PC-9 (cell line): Measurements from ENCODE around the gene CDC14B. TPM values are rescaled to one million over a fixed set of nuclear protein-coding genes. Genes with fewer than 3 reads are reported as not detected.

Experiments used
- Bru-seq: library from RNA; stranded (reverse); fragments of 400-500 nt; gene quantifications from one replicate; lab custom pipeline; 2021; lab: Mats Ljungman, UMichigan
- BruChase-seq, 2 experiments: library from RNA; stranded (reverse); fragments of 400-500 nt; gene quantifications; one replicate each; lab custom pipeline; 2021; lab: Mats Ljungman, UMichigan
- BruUV-seq: library from RNA; stranded (reverse); fragments of 400-500 nt; replicated peaks from 2 replicates; lab custom pipeline; 2021; lab: Mats Ljungman, UMichigan
- CTCF ChIA-PET: fragments of 300-600 bp; sonication (Branson Sonifier 250); formaldehyde crosslinking; loops from one replicate; lab custom pipeline; 2022; ENCODE audit warnings: antibody characterized with exemption; lab: Charles Lee
- POLR2A ChIA-PET: fragments of 300-600 bp; sonication (Branson Sonifier 250); formaldehyde crosslinking; loops from one replicate; lab custom pipeline; 2022; ENCODE audit warnings: antibody characterized with exemption; ENCODE audit not compliant: unreplicated experiment; lab: Charles Lee
- DNase-seq, 2 experiments: peaks; one replicate each; pipeline versions ENCODE4 v3.0.0 to v3.0.0-alpha.2; 2015 to 2022; ENCODE audit warnings: mixed read lengths in 1 of 2
- H2AFZ ChIP-seq: fragments of 200-600 bp; sonication (generic); 2 replicates; pipeline ENCODE4 v1.8.1; 2017; ENCODE audit warnings: antibody characterized with exemption
- H3F3A ChIP-seq: fragments of 200-600 bp; sonication (generic); 2 replicates; pipeline ENCODE4 v1.8.1; 2017; ENCODE audit warnings: antibody characterized with exemption, mild to moderate bottlenecking, low read depth; ENCODE audit not compliant: insufficient read depth
- H3K27ac ChIP-seq: fragments of 200-600 bp; sonication (generic); 2 replicates; pipeline ENCODE4 v1.6.1; 2016; ENCODE audit warnings: mixed run types
- H3K27me3 ChIP-seq: fragments of 200-600 bp; sonication (generic); 2 replicates; pipeline ENCODE4 v1.6.1; 2016; ENCODE audit warnings: low read depth, mixed run types; ENCODE audit not compliant: insufficient read depth
- H3K36me3 ChIP-seq: fragments of 200-600 bp; sonication (generic); 2 replicates; pipeline ENCODE4 v1.6.1; 2016; ENCODE audit warnings: low read depth, mixed run types
- H3K4me1 ChIP-seq: fragments of 200-600 bp; sonication (generic); replicated peaks from 2 replicates; pipeline ENCODE4 v1.6.1; 2016; ENCODE audit warnings: mixed run types; ENCODE audit not compliant: insufficient read depth
- H3K4me2 ChIP-seq: fragments of 200-600 bp; sonication (generic); 2 replicates; pipeline ENCODE4 v1.6.1; 2017; ENCODE audit warnings: mixed run types
- H3K4me3 ChIP-seq: fragments of 200-600 bp; sonication (generic); 2 replicates; pipeline ENCODE4 v1.6.1; 2016; ENCODE audit warnings: mixed run types
- H3K79me2 ChIP-seq: fragments of 200-600 bp; sonication (generic); 2 replicates; pipeline ENCODE4 v1.6.1; 2017; ENCODE audit warnings: low read depth, mixed run types
- H3K9me2 ChIP-seq: fragments of 200-600 bp; sonication (generic); 2 replicates; pipeline ENCODE4 v1.8.1; 2017; ENCODE audit warnings: mild to moderate bottlenecking; ENCODE audit not compliant: insufficient read depth
- H3K9me3 ChIP-seq: fragments of 200-600 bp; sonication (generic); 2 replicates; pipeline ENCODE4 v1.8.1; 2016; ENCODE audit warnings: low read depth; ENCODE audit not compliant: insufficient read depth
- H4K20me1 ChIP-seq: fragments of 200-600 bp; sonication (generic); 2 replicates; pipeline ENCODE4 v1.8.1; 2017; ENCODE audit not compliant: insufficient read depth
- EZH2 ChIP-seq: fragments of 200-600 bp; sonication (generic); IDR thresholded peaks from 2 replicates; pipeline ENCODE4 v1.8.0; 2017; ENCODE audit warnings: antibody characterized with exemption, low read depth
- intact Hi-C: fragments of 100-400 bp; cut with micrococcal nuclease; formaldehyde crosslinking; loops from one replicate; pipeline ENCODE4 v1.10.0; 2022; ENCODE audit not compliant: unreplicated experiment
- long read RNA-seq: library from polyadenylated mRNA; stranded (forward); transcript quantifications from one replicate; pipeline ENCODE4 v2.0.0, GENCODE V29; 2022
- total RNA-seq: library from RNA; stranded (reverse); gene quantifications from 2 replicates; pipeline ENCODE4 v1.2.3, GENCODE V29; 2021
- TF ChIP-seq, protein P1 (sequence below): fragments of 200-600 bp; sonication (generic); conservative IDR thresholded peaks from 2 replicates; pipeline ENCODE4 v1.6.1; 2017; ENCODE audit warnings: mixed run types, antibody characterized with exemption, mild to moderate bottlenecking, moderate library complexity

Gene CDC14B
- total RNA-seq (43.3 and 47.2 TPM in 2 replicates), Bru-seq, nascent RNA (percentile 91 among the genes with signal in this experiment), BruChase-seq, experiment 1, labeled RNA remaining after a 2-hour chase (percentile 96 among the genes with signal in this experiment), BruChase-seq, experiment 2, labeled RNA remaining after a 6-hour chase (percentile 92 among the genes with signal in this experiment)
- long read RNA-seq, full-length matches to known transcripts = 6 of 24 reads
- long read RNA-seq, partial matches to known transcripts = 0 of 24 reads
- long read RNA-seq, other reads (novel, unspliced or antisense) = 18 of 24 reads

DNA sequence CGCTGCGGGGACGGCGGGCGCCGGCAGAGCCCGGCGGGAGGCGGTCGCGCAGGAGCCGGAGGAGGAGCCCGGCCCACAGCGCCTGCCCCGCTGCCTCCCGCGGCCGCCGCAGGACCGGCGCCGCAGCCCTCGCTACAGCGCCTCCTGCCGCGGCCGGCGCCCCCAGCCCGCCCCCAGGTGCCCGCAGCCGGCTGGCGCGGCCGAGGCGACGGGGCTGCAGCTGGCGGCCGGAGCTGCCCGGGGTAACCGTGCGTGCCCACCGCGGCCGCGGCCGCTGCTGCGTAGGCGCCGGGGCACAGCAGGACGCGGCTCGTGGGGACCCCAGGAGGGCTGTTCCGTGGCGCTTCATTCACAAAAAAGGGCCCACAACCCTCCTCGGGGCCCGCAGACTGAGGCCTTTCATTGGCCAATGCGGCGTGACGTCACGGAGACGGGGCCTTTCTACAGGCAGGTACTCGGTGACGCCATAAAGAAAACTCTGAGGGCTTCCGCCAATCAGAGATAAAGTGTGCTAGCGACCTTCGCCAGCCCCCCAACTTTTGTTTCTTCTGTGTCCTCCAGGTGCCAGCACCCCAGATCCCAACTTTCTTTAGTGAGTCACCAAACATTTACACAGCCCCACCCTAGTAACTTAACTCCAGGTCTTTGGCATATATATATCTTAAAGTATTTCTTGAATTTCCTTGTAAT lies at the start of gene CDC14B:
TSS of gene CDC14B (minus strand) at position 353 of the 690 bp plus-strand sequence. CDS start 465 bp downstream, outside the sequence.
- Histone ChIP-seq H4K20me1 (peaks cover 10% of the 10 kb centered on the region), H3K9me3 (no peaks in the 10 kb centered on the region), H3K36me3 (0 out of 2 replicates have a peak, but pooled peaks cover 3% of the 10 kb centered on the region), H3K27ac (peak within 1 kb of the TSS; percentile 67), H2AFZ (peak within 1 kb of the TSS; percentile 93), H3K79me2 (peaks cover 40% of the 10 kb centered on the region), H3K27me3 (no peaks in the 10 kb centered on the region), H3K4me3 (peak within 1 kb of the TSS; percentile 88), H3K9me2 (no peaks in the 10 kb centered on the region; the same call in 1 of the 2 replicates), H3K4me2 (peak within 1 kb of the TSS; percentile 95), H3K4me1 (peaks cover 36% of the 10 kb centered on the region), H3F3A (peaks cover 23% of the 10 kb centered on the region)
- no TSS peak for BruUV-seq
- DNase-seq = peak; percentile 96 to 98
- intact Hi-C loops = loop anchor here (1.0 to 10.0 kb wide), 4 partner anchors 53 to 1115 kb away; partner anchors contain the start of gene ZNF367
- CTCF ChIA-PET = interaction anchor here (0.9 kb wide), 1 partner anchor 36 kb away, joined by 4 read pairs; no protein-coding TSS in a partner anchor
- POLR2A ChIA-PET = interaction anchor here (0.6 kb wide), 2 partner anchors 24 to 200 kb away, joined by 3 to 5 read pairs; no protein-coding TSS in a partner anchor
- TF ChIP-seq EZH2 = no peak
- TF ChIP-seq, protein P1, sequence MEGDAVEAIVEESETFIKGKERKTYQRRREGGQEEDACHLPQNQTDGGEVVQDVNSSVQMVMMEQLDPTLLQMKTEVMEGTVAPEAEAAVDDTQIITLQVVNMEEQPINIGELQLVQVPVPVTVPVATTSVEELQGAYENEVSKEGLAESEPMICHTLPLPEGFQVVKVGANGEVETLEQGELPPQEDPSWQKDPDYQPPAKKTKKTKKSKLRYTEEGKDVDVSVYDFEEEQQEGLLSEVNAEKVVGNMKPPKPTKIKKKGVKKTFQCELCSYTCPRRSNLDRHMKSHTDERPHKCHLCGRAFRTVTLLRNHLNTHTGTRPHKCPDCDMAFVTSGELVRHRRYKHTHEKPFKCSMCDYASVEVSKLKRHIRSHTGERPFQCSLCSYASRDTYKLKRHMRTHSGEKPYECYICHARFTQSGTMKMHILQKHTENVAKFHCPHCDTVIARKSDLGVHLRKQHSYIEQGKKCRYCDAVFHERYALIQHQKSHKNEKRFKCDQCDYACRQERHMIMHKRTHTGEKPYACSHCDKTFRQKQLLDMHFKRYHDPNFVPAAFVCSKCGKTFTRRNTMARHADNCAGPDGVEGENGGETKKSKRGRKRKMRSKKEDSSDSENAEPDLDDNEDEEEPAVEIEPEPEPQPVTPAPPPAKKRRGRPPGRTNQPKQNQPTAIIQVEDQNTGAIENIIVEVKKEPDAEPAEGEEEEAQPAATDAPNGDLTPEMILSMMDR = no peak

DNA sequence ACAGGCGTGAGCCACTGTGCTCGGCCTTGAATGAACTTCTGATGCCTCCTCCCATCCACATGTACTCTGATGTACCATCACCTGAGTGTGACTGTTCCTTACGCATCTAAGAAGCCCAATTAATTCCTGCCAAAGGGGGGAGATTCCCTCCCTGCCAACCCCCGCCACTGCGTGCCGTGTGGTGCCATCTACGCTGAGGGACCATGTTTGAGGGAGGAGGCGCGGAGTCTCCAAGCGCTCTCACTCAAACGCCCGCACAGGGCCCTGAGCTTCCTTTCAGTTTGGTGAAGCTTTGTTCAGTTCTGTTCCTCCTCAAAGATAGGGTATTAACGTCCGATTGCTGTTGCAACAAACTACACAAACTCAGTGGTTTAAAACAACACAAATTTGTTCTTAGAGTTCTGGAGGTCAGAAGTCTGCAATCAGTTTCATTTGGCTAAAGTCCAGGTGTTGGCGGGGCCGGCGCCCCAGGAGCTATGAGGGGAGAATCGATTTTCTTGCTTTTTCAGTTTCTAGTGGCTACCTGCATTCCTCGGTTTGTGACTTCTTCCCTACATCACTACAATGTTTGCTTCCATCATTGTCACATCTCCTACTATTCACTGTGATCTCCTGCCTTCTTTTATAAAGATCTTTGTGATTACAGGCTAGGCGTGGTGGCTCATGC lies 49.4 kb upstream of the CDC14B start:
- Histone ChIP-seq H2AFZ (no peak overlapping the region), H3K79me2 (no peaks in the 10 kb centered on the region), H3F3A (no peaks in the 10 kb centered on the region), H3K9me2 (no peaks in the 10 kb centered on the region), H3K9me3 (peaks cover 2% of the 10 kb centered on the region; the same call in 1 of the 2 replicates), H3K36me3 (no peaks in the 10 kb centered on the region), H3K27me3 (no peaks in the 10 kb centered on the region), H3K4me2 (no peak overlapping the region), H3K4me3 (no peak overlapping the region), H3K4me1 (no peaks in the 10 kb centered on the region), H4K20me1 (no peaks in the 10 kb centered on the region), H3K27ac (no peak overlapping the region)
- DNase-seq = no peak
- POLR2A ChIA-PET = no interaction called here
- BruUV-seq = no TSS peak
- intact Hi-C loops = loop anchor here (5.0 kb wide), 1 partner anchor 437 kb away; no protein-coding TSS in a partner anchor
- TF ChIP-seq EZH2 = no peak
- TF ChIP-seq, protein P1 = no peak
- CTCF ChIA-PET = no interaction called here

DNA sequence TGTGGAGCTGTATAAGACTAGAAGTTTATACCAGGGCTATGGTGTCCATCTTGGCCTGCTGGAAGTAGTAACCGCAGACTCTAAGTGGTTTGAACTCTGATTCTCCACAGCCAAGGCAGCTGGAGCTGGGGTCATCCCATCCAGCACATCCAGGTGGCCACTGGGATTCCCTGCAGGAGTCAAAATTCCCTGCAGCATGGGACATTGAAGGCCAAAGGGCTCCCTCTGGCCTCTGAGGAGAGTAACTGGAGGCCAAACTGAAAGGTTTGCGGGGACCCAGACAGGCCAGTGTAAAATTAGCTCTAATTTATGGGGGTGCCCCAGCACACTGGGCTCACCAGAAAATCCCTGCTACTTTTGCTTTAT lies 47.7 kb upstream of the CDC14B start:
- Histone ChIP-seq H3K9me3 (no peaks in the 10 kb centered on the region), H3K79me2 (no peaks in the 10 kb centered on the region), H3K36me3 (no peaks in the 10 kb centered on the region), H3K4me3 (no peak overlapping the region), H3K27me3 (no peaks in the 10 kb centered on the region), H3K9me2 (no peaks in the 10 kb centered on the region), H3F3A (no peaks in the 10 kb centered on the region), H3K4me1 (no peaks in the 10 kb centered on the region), H3K27ac (no peak overlapping the region), H4K20me1 (no peaks in the 10 kb centered on the region), H3K4me2 (no peak overlapping the region), H2AFZ (0 out of 2 replicates have a peak overlapping the region, but pooled peaks have one; percentile 16)
- no peak for TF ChIP-seq EZH2
- TF ChIP-seq, protein P1 = no peak
- ChIA-PET POLR2A (no interaction called here), CTCF (interaction anchor here (0.6 to 1.6 kb wide), 4 partner anchors 11 to 291 kb away, joined by 3 to 5 read pairs (median 4); no protein-coding TSS in a partner anchor)
- intact Hi-C loops = loop anchor here (2.0 to 5.0 kb wide), 3 partner anchors 341 to 449 kb away; no protein-coding TSS in a partner anchor
- no peak for DNase-seq
- no TSS peak for BruUV-seq
